Adipocyte (in vitro differentiated cells): Measurements from ENCODE around the gene CHMP3.
"Not testable (repeated sequence)": the region's sequence is repeated elsewhere in the genome, so short reads cannot be mapped to it uniquely, and the experiment has no call there.

Experiments used
- DNase-seq: peaks from one replicate; pipeline ENCODE4 v3.0.0-alpha.2; 2015; ENCODE audit warnings: low read depth
- H3K27me3 ChIP-seq: replicated peaks from 2 replicates; pipeline ENCODE4 v1.7.0; 2013; ENCODE audit warnings: mild to moderate bottlenecking, low read length, moderate library complexity; ENCODE audit not compliant: control insufficient read depth, insufficient read depth
- H3K36me3 ChIP-seq: 2 replicates; pipeline ENCODE4 v1.7.0; 2013; ENCODE audit warnings: low read length, mild to moderate bottlenecking, moderate library complexity; ENCODE audit not compliant: control insufficient read depth, insufficient read depth, severe bottlenecking
- H3K4me1 ChIP-seq: 2 replicates; pipeline ENCODE4 v1.7.0; 2013; ENCODE audit warnings: mild to moderate bottlenecking, low read length, moderate library complexity; ENCODE audit not compliant: control insufficient read depth, insufficient read depth
- H3K4me3 ChIP-seq: 2 replicates; pipeline ENCODE4 v1.7.0; 2013; ENCODE audit warnings: mild to moderate bottlenecking, low read length, moderate library complexity
- H3K9ac ChIP-seq: 2 replicates; pipeline ENCODE4 v1.7.0; 2013; ENCODE audit warnings: mild to moderate bottlenecking, low read length, moderate library complexity
- H3K9me3 ChIP-seq: 2 replicates; pipeline ENCODE4 v1.7.0; 2013; ENCODE audit warnings: mild to moderate bottlenecking, low read length, moderate library complexity; ENCODE audit not compliant: control insufficient read depth

Gene CHMP3

GRCh38 chr2:86548913-86549396 is 14.3 kb downstream of the CHMP3 start:
- H3K27me3 ChIP-seq, DNase-seq, H3K36me3 ChIP-seq, H3K4me3 ChIP-seq, H3K9ac ChIP-seq, H3K4me1 ChIP-seq, H3K9me3 ChIP-seq: not testable (repeated sequence)

DNA sequence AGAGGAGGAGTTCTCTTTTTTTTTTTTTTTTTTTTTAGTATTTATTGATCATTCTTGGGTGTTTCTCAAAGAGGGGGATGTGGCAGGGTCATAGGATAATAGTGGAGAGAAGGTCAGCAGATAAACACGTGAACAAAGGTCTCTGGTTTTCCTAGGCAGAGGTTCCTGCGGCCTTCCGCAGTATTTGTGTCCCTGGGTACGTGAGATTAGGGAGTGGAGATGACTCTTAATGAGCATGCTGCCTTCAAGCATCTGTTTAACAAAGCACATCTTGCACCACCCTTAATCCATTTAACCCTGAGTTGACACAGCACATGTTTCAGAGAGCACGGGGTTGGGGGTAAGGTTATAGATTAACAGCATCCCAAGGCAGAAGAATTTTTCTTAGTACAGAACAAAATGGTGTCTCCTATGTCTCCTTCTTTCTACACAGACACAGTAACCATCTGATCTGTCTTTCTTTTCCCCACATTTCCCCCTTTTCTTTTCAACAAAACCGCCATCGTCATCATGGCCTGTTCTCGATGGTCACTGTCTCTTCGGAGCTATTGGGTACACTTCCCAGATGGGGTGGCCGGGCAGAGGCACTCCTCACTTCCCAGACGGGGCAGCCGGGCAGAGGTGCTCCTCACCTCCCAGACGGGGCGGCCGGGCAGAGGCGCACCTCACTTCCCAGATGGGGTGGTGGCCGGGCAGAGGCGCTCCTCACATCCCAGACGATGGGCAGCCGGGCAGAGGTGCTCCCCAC is 14.9 kb downstream of the CHMP3 start:
- DNase-seq, H3K36me3 ChIP-seq, H3K4me3 ChIP-seq, H3K9ac ChIP-seq, H3K27me3 ChIP-seq, H3K4me1 ChIP-seq, H3K9me3 ChIP-seq: not testable (repeated sequence)

DNA sequence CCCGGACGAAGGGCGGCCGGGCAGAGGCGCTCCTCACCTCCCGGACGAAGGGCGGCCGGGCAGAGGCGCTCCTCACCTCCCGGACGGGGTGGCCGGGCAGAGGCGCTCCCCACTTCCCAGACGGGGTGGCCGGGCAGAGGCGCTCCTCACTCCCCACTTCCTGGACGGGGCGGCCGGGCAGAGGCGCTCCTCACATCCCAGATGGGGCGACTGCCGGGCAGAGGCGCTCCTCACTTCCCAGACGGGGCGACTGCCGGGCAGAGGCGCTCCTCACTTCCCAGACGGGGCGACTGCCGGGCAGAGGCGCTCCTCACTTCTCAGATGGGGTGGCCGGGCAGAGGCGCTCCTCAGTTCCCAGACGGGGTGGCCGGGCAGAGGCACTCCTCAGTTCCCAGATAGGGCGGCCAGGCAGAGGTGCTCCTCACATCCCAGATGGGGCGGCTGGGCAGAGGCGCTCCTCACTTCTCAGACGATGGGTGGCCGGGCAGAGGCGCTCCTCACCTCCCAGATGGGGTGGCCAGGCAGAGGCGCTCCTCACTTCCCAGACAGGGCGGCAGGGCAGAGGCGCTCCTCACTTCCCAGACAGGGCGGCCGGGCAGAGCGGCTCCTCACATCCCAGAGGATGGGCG is 17.8 kb downstream of the CHMP3 start:
- H3K27me3 ChIP-seq, DNase-seq, H3K9me3 ChIP-seq, H3K9ac ChIP-seq, H3K36me3 ChIP-seq, H3K4me3 ChIP-seq: not testable (repeated sequence)
- peaks cover 17% of the 10 kb centered on the region for H3K4me1 ChIP-seq

DNA sequence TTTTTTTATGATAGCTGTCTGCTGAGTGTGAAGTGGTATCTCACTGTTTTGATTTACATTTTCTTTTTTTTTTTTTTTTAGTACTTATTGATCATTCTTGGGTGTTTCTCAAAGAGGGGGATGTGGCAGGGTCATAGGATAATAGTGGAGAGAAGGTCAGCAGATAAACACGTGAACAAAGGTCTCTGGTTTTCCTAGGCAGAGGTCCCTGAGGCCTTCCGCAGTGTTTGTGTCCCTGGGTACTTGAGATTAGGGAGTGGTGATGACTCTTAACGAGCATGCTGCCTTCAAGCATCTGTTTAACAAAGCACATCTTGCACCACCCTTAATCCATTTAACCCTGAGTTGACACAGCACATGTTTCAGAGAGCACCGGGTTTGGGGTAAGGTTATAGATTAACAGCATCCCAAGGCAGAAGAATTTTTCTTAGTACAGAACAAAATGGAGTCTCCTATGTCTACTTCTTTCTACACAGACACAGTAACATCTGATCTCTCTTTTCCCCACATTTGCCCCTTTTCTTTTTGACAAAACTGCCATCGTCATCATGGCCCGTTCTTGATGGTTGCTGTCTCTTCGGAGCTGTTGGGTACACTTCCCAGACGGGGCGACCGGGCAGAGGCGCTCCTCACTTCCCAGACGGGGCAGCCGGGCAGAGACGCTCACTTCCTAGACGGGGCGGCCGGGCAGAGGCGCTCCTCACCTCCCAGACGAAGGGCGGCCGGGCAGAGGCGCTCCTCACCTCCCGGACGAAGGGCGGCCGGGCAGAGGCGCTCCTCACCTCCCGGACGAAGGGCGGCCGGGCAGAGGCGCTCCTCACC is 18.8 kb downstream of the CHMP3 start:
- not testable (repeated sequence) for DNase-seq, H3K9me3 ChIP-seq, H3K9ac ChIP-seq, H3K27me3 ChIP-seq, H3K4me3 ChIP-seq, H3K36me3 ChIP-seq
- H3K4me1 ChIP-seq: peaks cover 17% of the 10 kb centered on the region

DNA sequence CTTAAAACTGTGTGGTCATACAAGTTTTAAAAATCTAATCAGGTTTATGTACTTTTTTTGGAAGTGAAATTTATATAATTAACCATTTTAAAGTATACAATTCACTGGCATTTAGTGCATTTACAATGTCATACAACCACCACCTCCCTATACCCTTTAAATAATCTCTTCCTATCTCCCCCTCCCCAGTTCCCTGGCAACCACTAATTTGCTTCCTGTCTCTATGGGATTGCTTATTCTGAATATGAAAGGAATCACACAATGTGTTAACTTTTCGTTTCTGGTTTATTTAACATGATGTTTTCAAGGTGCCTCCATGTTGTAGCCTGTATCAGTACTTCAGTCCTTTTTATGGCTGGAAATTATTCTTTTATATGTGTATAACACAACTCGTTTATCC is 19.4 kb downstream of the CHMP3 start:
- Histone ChIP-seq H3K27me3 (no peaks in the 10 kb centered on the region), H3K4me3 (no peak overlapping the region), H3K36me3 (peaks cover 8% of the 10 kb centered on the region), H3K9ac (no peak overlapping the region), H3K9me3 (no peaks in the 10 kb centered on the region), H3K4me1 (peaks cover 17% of the 10 kb centered on the region)
- no peak for DNase-seq

DNA sequence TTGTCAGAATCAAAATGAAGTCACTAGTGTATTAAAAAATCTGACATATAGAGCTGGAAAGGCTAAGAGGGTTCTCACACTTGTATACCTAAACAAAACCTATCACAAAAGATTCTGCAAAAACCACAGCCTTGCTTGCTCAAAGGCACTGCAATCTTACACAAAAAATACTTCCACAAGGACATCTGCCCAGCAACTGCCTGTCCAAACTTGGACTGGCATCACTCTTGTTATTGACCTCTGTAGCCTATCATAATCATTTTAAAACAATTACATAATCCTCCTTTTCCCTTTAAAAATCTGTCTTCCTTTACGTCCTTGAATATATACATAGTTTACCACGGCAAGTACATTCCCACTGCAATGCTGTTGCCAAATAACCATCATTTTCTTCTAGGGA is 19.9 kb downstream of the CHMP3 start:
- Histone ChIP-seq H3K36me3 (peaks cover 8% of the 10 kb centered on the region), H3K4me3 (no peak overlapping the region), H3K4me1 (peaks cover 17% of the 10 kb centered on the region), H3K9ac (no peak overlapping the region), H3K27me3 (no peaks in the 10 kb centered on the region), H3K9me3 (no peaks in the 10 kb centered on the region)
- no peak for DNase-seq

GRCh38 chr2:86542814-86543213 is 20.4 kb downstream of the CHMP3 start:
- Histone ChIP-seq H3K9ac (no peak overlapping the region), H3K4me1 (peaks cover 17% of the 10 kb centered on the region), H3K27me3 (no peaks in the 10 kb centered on the region), H3K36me3 (peaks cover 10% of the 10 kb centered on the region), H3K4me3 (no peak overlapping the region), H3K9me3 (no peaks in the 10 kb centered on the region)
- DNase-seq: no peak

DNA sequence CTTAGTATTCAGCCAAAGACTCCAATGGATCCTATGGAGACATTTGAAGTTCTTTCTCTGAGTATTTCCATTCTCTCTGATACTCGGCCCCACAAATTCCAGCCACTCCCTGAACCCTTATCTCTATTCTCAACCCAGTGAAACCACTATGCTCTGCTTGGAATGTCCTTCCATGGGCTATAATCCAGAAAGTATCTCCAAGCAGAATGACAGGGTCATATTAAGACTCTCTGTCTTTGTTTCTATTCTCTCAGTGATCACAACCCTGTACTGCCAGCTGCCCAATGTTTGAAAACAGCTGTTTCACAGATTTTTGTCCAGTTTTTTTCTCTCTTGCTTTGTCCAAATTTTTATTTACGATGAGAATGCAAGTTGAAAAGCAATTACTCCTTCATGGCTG is 21.9 kb downstream of the CHMP3 start:
- peaks cover 17% of the 10 kb centered on the region for H3K4me1 ChIP-seq
- H3K27me3 ChIP-seq: no peaks in the 10 kb centered on the region
- H3K9ac ChIP-seq: no peak overlapping the region
- H3K36me3 ChIP-seq: peaks cover 12% of the 10 kb centered on the region
- DNase-seq: peak; percentile 31
- no peak overlapping the region for H3K4me3 ChIP-seq
- no peaks in the 10 kb centered on the region for H3K9me3 ChIP-seq

- Histone ChIP-seq H3K4me1 (no peaks in the 10 kb centered on the region), H3K27me3 (no peaks in the 10 kb centered on the region), H3K4me3 (no peak overlapping the region), H3K9me3 (peaks cover 8% of the 10 kb centered on the region), H3K36me3 (peaks cover 18% of the 10 kb centered on the region), H3K9ac (no peak overlapping the region)
- DNase-seq: no peak
Observed at GRCh38 chr2:86533589-86533988, 29.7 kb downstream of the CHMP3 start.

- H3K9ac ChIP-seq: no peak overlapping the region
- DNase-seq: no peak
- no peaks in the 10 kb centered on the region for H3K9me3 ChIP-seq
- H3K27me3 ChIP-seq: no peaks in the 10 kb centered on the region
- H3K4me3 ChIP-seq: no peak overlapping the region
- no peaks in the 10 kb centered on the region for H3K4me1 ChIP-seq
- peaks cover 36% of the 10 kb centered on the region for H3K36me3 ChIP-seq
Observed at GRCh38 chr2:86525421-86526340, 37.6 kb downstream of the CHMP3 start.
